B cell (primary cell): ENCODE results near the gene MXRA8. TPM values are rescaled to one million over a fixed set of nuclear protein-coding genes. Genes with fewer than 3 reads are reported as not detected.
A peak's percentile ranks its signal among the peaks of the same experiment; 100 is the strongest.

Experiments used
- ATAC-seq: fragments of 200-7000 bp; cut with Tn5 transposase; one replicate; pipeline ENCODE4 v1.10.0; 2021; ENCODE audit warnings: low read depth, mild to moderate bottlenecking, moderate number of reproducible peaks, moderate library complexity
- CTCF ChIA-PET: fragments of 350-600 bp; sonication (Branson Sonifier 250); formaldehyde crosslinking; loops from one replicate; lab custom pipeline; 2021; ENCODE audit warnings: antibody characterized with exemption, inconsistent platforms; lab: Charles Lee
- POLR2A ChIA-PET: fragments of 350-600 bp; sonication (Branson Sonifier 250); formaldehyde crosslinking; loops from one replicate; lab custom pipeline; 2021; ENCODE audit warnings: antibody characterized with exemption; lab: Charles Lee
- DNase-seq: peaks from one replicate; pipeline ENCODE4 v3.0.0; 2013
- H2AFZ ChIP-seq: 2 replicates; pipeline ENCODE4 v1.6.1; 2012; ENCODE audit warnings: mild to moderate bottlenecking, low read depth, low read length; ENCODE audit not compliant: insufficient read depth, poor library complexity, severe bottlenecking
- H3K27ac ChIP-seq, 2 donors: 1 replicate in 1 of 2; 2 replicates in 1 of 2; pipeline ENCODE4 v1.5.1; 2012 to 2013; ENCODE audit warnings: low read length in 2 of 2, mild to moderate bottlenecking in 2 of 2, moderate library complexity in 1 of 2
- H3K27me3 ChIP-seq, 4 experiments: fragments of 200-600 bp in 1 of 4; sonication (generic) in 1 of 4; replicated peaks in 1 of 4; 1 replicate in 2 of 4; 2 replicates in 2 of 4; pipeline versions ENCODE4 v1.6.1 to v1.7.0; 2013 to 2016; ENCODE audit warnings: low read length in 3 of 4, mild to moderate bottlenecking in 2 of 4, mixed read lengths in 1 of 4, moderate library complexity in 1 of 4; ENCODE audit not compliant: insufficient read depth in 4 of 4, control insufficient read depth in 3 of 4; ENCODE audit errors: control extremely low read depth in 1 of 4
- H3K36me3 ChIP-seq, 2 experiments: replicated peaks in 1 of 2; 1 replicate in 1 of 2; 2 replicates in 1 of 2; pipeline versions ENCODE4 v1.6.1 to v1.7.1; 2013; ENCODE audit warnings: low read length in 1 of 2; ENCODE audit not compliant: insufficient read depth in 2 of 2, control insufficient read depth in 1 of 2; ENCODE audit errors: control extremely low read depth in 1 of 2, extremely low read depth in 1 of 2
- H3K4me1 ChIP-seq, 2 donors: fragments of 200-600 bp in 1 of 2; sonication (generic) in 1 of 2; 1 replicate in 1 of 2; 2 replicates in 1 of 2; pipeline versions ENCODE4 v1.5.1 to v1.6.1; 2013 to 2017; ENCODE audit warnings: low read length in 2 of 2; ENCODE audit not compliant: control insufficient read depth in 2 of 2, insufficient read depth in 2 of 2
- H3K4me2 ChIP-seq: replicated peaks from 2 replicates; pipeline ENCODE3; 2012; ENCODE audit warnings: mild to moderate bottlenecking, low read depth, low read length; ENCODE audit not compliant: poor library complexity, severe bottlenecking
- H3K4me3 ChIP-seq, 5 experiments: fragments of 200-600 bp in 1 of 5; sonication (generic) in 1 of 5; 1 replicate in 3 of 5; 2 replicates in 2 of 5; pipeline versions ENCODE4 v1.5.1 to v1.7.0; 2011 to 2016; ENCODE audit warnings: low read length in 4 of 5, mild to moderate bottlenecking in 4 of 5, low read depth in 2 of 5, control low read depth in 1 of 5, moderate library complexity in 1 of 5; ENCODE audit not compliant: insufficient read depth in 1 of 5; ENCODE audit errors: control extremely low read depth in 1 of 5, extremely low read depth in 1 of 5
- H3K79me2 ChIP-seq: fragments of 200-600 bp; sonication (generic); one replicate; pipeline ENCODE4 v1.6.0; 2016; ENCODE audit warnings: low read length; ENCODE audit not compliant: control insufficient read depth, insufficient read depth
- H3K9ac ChIP-seq: fragments of 200-600 bp; sonication (generic); 2 replicates; pipeline ENCODE4 v1.6.1; 2017; ENCODE audit warnings: mild to moderate bottlenecking, low read length, moderate library complexity
- H3K9me3 ChIP-seq, 3 donors: one replicate each; pipeline versions ENCODE4 v1.6.1 to v1.7.1; 2013; ENCODE audit warnings: low read length in 2 of 3; ENCODE audit not compliant: control insufficient read depth in 2 of 3, insufficient read depth in 1 of 3; ENCODE audit errors: control extremely low read depth in 1 of 3
- H4K20me1 ChIP-seq: 2 replicates; pipeline ENCODE4 v1.6.0; 2012; ENCODE audit warnings: mild to moderate bottlenecking, low read length; ENCODE audit not compliant: insufficient read depth, control insufficient read depth, poor library complexity, severe bottlenecking
- H3K27ac Mint-ChIP-seq: one replicate; pipeline ENCODE4 v1.8.0; 2021; ENCODE audit warnings: mixed read lengths
- H3K27me3 Mint-ChIP-seq: one replicate; pipeline ENCODE4 v1.8.0; 2021; ENCODE audit warnings: mixed read lengths
- H3K4me1 Mint-ChIP-seq: one replicate; pipeline ENCODE4 v1.8.0; 2021; ENCODE audit warnings: mixed read lengths
- H3K4me3 Mint-ChIP-seq: one replicate; pipeline ENCODE4 v1.8.0; 2021; ENCODE audit warnings: mixed read lengths
- H3K9me3 Mint-ChIP-seq: one replicate; pipeline ENCODE4 v1.8.0; 2022; ENCODE audit warnings: mixed read lengths; ENCODE audit not compliant: insufficient read depth
- CTCF ChIP-seq: fragments of 200-600 bp; IDR thresholded peaks from one replicate; pipeline ENCODE4 v1.8.0; 2022; ENCODE audit warnings: antibody characterized with exemption, mild to moderate bottlenecking
- EZH2 ChIP-seq: IDR thresholded peaks from 2 replicates; pipeline ENCODE4 v1.6.1; 2012; ENCODE audit warnings: borderline replicate concordance, low read depth, mild to moderate bottlenecking, moderate library complexity, low read length; ENCODE audit not compliant: insufficient read depth, poor library complexity, severe bottlenecking
- WGBS: methylation state at CpG from one replicate; pipeline ENCODE4 v1.1.5; 2013; ENCODE audit warnings: missing lambda C conversion rate; ENCODE audit not compliant: insufficient coverage; 5-methylcytosine and 5-hydroxymethylcytosine counted together
- intact Hi-C: fragments of 100-400 bp; cut with micrococcal nuclease; formaldehyde crosslinking; loops from one replicate; pipeline ENCODE4 v1.10.0; 2022
- polyA plus RNA-seq: library from polyadenylated mRNA; depleted of rRNA; stranded (reverse); fragments of >200 nt; gene quantifications from 2 replicates; pipeline ENCODE4 v1.2.3, GENCODE V29; 2012
- total RNA-seq, 2 donors: library from RNA; stranded (reverse); fragments of 120-200 nt in 1 of 2; gene quantifications; 1 replicate in 1 of 2; 2 replicates in 1 of 2; pipeline versions ENCODE4 v1.2.3 to v1.2.4, GENCODE V29; 2013 to 2022

The MXRA8 gene
- total and polyA plus RNA-seq, 2 donors (not counting 1 experiment from before 2014, with no cell fraction given): 0.10 TPM; not detected in 1

- Histone ChIP-seq H3K4me1 (peaks cover 34 to 43% of the 10 kb centered on the region in 2 donors), H3K4me3 (peak overlapping the region; percentile 6 to 84 (median 77)), H4K20me1 (peaks cover 36% of the 10 kb centered on the region), H2AFZ (peak overlapping the region; percentile 93), H3K4me2 (peak overlapping the region; percentile 99), H3K27me3 (no peaks in the 10 kb centered on the region), H3K27ac (peak overlapping the region; percentile 24 to 85), H3K9ac (peak overlapping the region; percentile 87), H3K36me3 (peaks cover 0 to 25% of the 10 kb centered on the region in 2 experiments), H3K79me2 (peaks cover 34% of the 10 kb centered on the region), H3K9me3 (no peaks in the 10 kb centered on the region)
- Mint-ChIP-seq H3K27me3 (no peaks in the 10 kb centered on the region), H3K4me3 (peak overlapping the region; percentile 90), H3K27ac (peak overlapping the region; percentile 90), H3K4me1 (peaks cover 31% of the 10 kb centered on the region), H3K9me3 (no peaks in the 10 kb centered on the region)
- intact Hi-C loops: loop anchor here (1.0 to 5.0 kb wide), 5 partner anchors 15 to 297 kb away; partner anchors contain the start of genes B3GALT6, C1orf159, CPTP and INTS11
- no peak for TF ChIP-seq CTCF
- TF ChIP-seq EZH2: no peak
- DNase-seq (no peak), ATAC-seq (no peak)
- under 1% methylated on average over 66 of the region's 66 CpGs for WGBS
- POLR2A ChIA-PET: no interaction called here
- CTCF ChIA-PET: interaction anchor here (1.0 kb wide), 1 partner anchor 12 kb away, joined by 3 read pairs; no protein-coding TSS in a partner anchor
Observed at GRCh38 chr1:1308756-1309250, 49.6 kb downstream of the MXRA8 start.
